ENCODE results near the gene DCX. TPM values are rescaled to one million over a fixed set of nuclear protein-coding genes. Genes with fewer than 3 reads are reported as not detected.

Gene DCX
- total and polyA plus RNA-seq, 2 of the 4 experiments (the other 2 are of a cell fraction): not detected

- H2AK5ac ChIP-seq (ENCODE audit: low read depth, low read length): no peak overlapping the region
- ATAC-seq (ENCODE audit: low read depth): no peak
- no peak overlapping the region for H4K5ac ChIP-seq (ENCODE audit: low read depth, low read length)
- POLR2A ChIA-PET (ENCODE audit: unreplicated experiment): no interaction called here
- H3K14ac ChIP-seq (replicated peaks; ENCODE audit: low read depth, low read length): no peak overlapping the region
- no peak overlapping the region for H3K23ac ChIP-seq (ENCODE audit: low read depth, low read length)
- TF ChIP-seq ELK1 (IDR thresholded peaks at IDR 0.05; ENCODE audit: borderline replicate concordance, low read depth, low read length) (no peak), CHD1 (IDR thresholded peaks at IDR 0.05; ENCODE audit: low read depth, low read length) (no peak), SMC3 (IDR thresholded peaks at IDR 0.05; ENCODE audit: low read depth, low read length) (no peak), RAD21 (IDR thresholded peaks at IDR 0.05; ENCODE audit: low read length) (no peak), FOS (IDR thresholded peaks at IDR 0.05; ENCODE audit: low read depth, low read length) (no peak), NFE2L2 (IDR thresholded peaks at IDR 0.05; ENCODE audit: low read depth, low read length) (no peak), RCOR1 (IDR thresholded peaks at IDR 0.05; ENCODE audit: insufficient replicate concordance, low read length) (no peak), CEBPB (IDR thresholded peaks at IDR 0.05; ENCODE audit: low read depth, low read length) (no peak)
- H3K4me1 ChIP-seq (ENCODE audit: control insufficient read depth, insufficient read depth, low read length): no peaks in the 10 kb centered on the region
- dilution Hi-C loops (cut with HindIII; ENCODE audit: low sequenced_read_pairs, unreplicated experiment) (no loop called here), in situ Hi-C loops (cut with MboI; ENCODE audit: low sequenced_read_pairs) (no loop called here), intact Hi-C loops (cut with micrococcal nuclease) (no loop called here)
- H2AK9ac ChIP-seq (replicated peaks; ENCODE audit: low read depth, low read length, poor library complexity): no peak overlapping the region
- BruUV-seq (replicated peaks): no TSS peak
- H3K79me1 ChIP-seq (ENCODE audit: low read depth in 1 of 2, low read length in 2 of 2): no peaks in the 10 kb centered on the region
- no peak overlapping the region for H3K18ac ChIP-seq (ENCODE audit: low read depth, low read length)
- no peak overlapping the region for H4K8ac ChIP-seq (ENCODE audit: low read depth in 2 of 2, low read length in 2 of 2)
- no peak for DNase-seq
- H3K4me3 ChIP-seq (ENCODE audit: insufficient read depth, low read depth, low read length): no peak overlapping the region
- CTCF ChIA-PET: no interaction called here
- no peak overlapping the region for H2BK5ac ChIP-seq (ENCODE audit: low read depth, low read length, poor library complexity, severe bottlenecking)
- no peak overlapping the region for H3K9ac ChIP-seq (ENCODE audit: low read depth, low read length)
- no peak overlapping the region for H3K56ac ChIP-seq (ENCODE audit: extremely low read depth, insufficient read depth, low read length)
- H2BK20ac ChIP-seq (ENCODE audit: low read depth, low read length): no peak overlapping the region
- no peaks in the 10 kb centered on the region for H4K20me1 ChIP-seq (ENCODE audit: insufficient read depth, low read length)
- no peak overlapping the region for H2BK120ac ChIP-seq (ENCODE audit: low read depth, low read length)
- no peak overlapping the region for H4K91ac ChIP-seq (ENCODE audit: insufficient read depth, low read depth, low read length)
- H3K4ac ChIP-seq (ENCODE audit: low read depth, low read length): no peak overlapping the region
- no peaks in the 10 kb centered on the region for H3K9me3 ChIP-seq (ENCODE audit: control insufficient read depth, insufficient read depth, low read length)
- no peak overlapping the region for H3K4me2 ChIP-seq (ENCODE audit: low read depth, low read length)
- no peak overlapping the region for H3K27ac ChIP-seq (ENCODE audit: insufficient read depth, low read length)
- no peaks in the 10 kb centered on the region for H3K36me3 ChIP-seq (ENCODE audit: control insufficient read depth, insufficient read depth, low read length)
- no peaks in the 10 kb centered on the region for H3K9me1 ChIP-seq (ENCODE audit: insufficient read depth, low read length)
- no peaks in the 10 kb centered on the region; the same call in 1 of the 2 replicates for H3K27me3 ChIP-seq (ENCODE audit: control insufficient read depth, insufficient read depth, low read length)
- H2AFZ ChIP-seq (replicated peaks; ENCODE audit: low read length, poor library complexity): no peak overlapping the region
- no CpG with 5 or more reads among the region's 3 CpGs for WGBS, 2 experiments (ENCODE audit: extremely low coverage in 2 of 2, insufficient read length in 1 of 2)
- no peak overlapping the region for H2BK15ac ChIP-seq (ENCODE audit: low read depth, low read length)
Observed at GRCh38 chrX:111387470-111388070, 24.4 kb downstream of the DCX start.

Data from IMR-90 (cell line).